T follicular helper cell (primary cell): Measurements from ENCODE around the gene PERCC1.

ENCODE experiments used
- DNase-seq: peaks from one replicate; pipeline ENCODE4 v3.0.0-alpha.2; 2020; ENCODE audit warnings: low read depth

The PERCC1 gene

GRCh38 chr16:1450218-1450617 is 19.3 kb downstream of the PERCC1 start:
- no peak for DNase-seq

GRCh38 chr16:1450841-1451240 is 20.0 kb downstream of the PERCC1 start:
- no peak for DNase-seq

- no peak for DNase-seq
Observed at GRCh38 chr16:1451702-1452392, 21.0 kb downstream of the PERCC1 start.

- no peak for DNase-seq
Observed at GRCh38 chr16:1452530-1452929, 21.7 kb downstream of the PERCC1 start.

GRCh38 chr16:1453316-1453715 is 22.4 kb downstream of the PERCC1 start:
- DNase-seq, result no peak

GRCh38 chr16:1454561-1454960 is 23.7 kb downstream of the PERCC1 start:
- DNase-seq, result no peak

- no peak for DNase-seq
Observed at GRCh38 chr16:1455190-1456171, 24.6 kb downstream of the PERCC1 start.

- DNase-seq, result no peak
Observed at GRCh38 chr16:1456951-1457350, 26.1 kb downstream of the PERCC1 start.

- DNase-seq, result no peak
Observed at GRCh38 chr16:1457489-1458245, 26.8 kb downstream of the PERCC1 start.

- DNase-seq, result no peak
Observed at GRCh38 chr16:1458336-1458976, 27.6 kb downstream of the PERCC1 start.

GRCh38 chr16:1458977-1459341 is 28.1 kb downstream of the PERCC1 start:
- DNase-seq, result no peak

- DNase-seq, result no peak
Observed at GRCh38 chr16:1459967-1460366, 29.1 kb downstream of the PERCC1 start.

GRCh38 chr16:1460602-1461138 is 29.8 kb downstream of the PERCC1 start:
- DNase-seq, result no peak

- no peak for DNase-seq
Observed at GRCh38 chr16:1461146-1461545, 30.3 kb downstream of the PERCC1 start.

- no peak for DNase-seq
Observed at GRCh38 chr16:1464196-1464893, 33.5 kb downstream of the PERCC1 start.

GRCh38 chr16:1464894-1465566 is 34.2 kb downstream of the PERCC1 start:
- DNase-seq, result no peak

GRCh38 chr16:1465567-1465915 is 34.7 kb downstream of the PERCC1 start:
- DNase-seq, result no peak

GRCh38 chr16:1466054-1466453 is 35.2 kb downstream of the PERCC1 start:
- DNase-seq, result no peak

- no peak for DNase-seq
Observed at GRCh38 chr16:1466968-1467521, 36.2 kb downstream of the PERCC1 start.

- DNase-seq, result no peak
Observed at GRCh38 chr16:1468426-1468810, 37.5 kb downstream of the PERCC1 start.
